Activated T-helper 1 cell treated with Interleukin-2 at 50 U/mL for 16 hours (primary cell): ENCODE results near the gene MICAL1.

Experiments used
- DNase-seq: peaks from one replicate; pipeline ENCODE4 v3.0.0-alpha.2; 2020; ENCODE audit warnings: low read depth

The MICAL1 gene, protein sequence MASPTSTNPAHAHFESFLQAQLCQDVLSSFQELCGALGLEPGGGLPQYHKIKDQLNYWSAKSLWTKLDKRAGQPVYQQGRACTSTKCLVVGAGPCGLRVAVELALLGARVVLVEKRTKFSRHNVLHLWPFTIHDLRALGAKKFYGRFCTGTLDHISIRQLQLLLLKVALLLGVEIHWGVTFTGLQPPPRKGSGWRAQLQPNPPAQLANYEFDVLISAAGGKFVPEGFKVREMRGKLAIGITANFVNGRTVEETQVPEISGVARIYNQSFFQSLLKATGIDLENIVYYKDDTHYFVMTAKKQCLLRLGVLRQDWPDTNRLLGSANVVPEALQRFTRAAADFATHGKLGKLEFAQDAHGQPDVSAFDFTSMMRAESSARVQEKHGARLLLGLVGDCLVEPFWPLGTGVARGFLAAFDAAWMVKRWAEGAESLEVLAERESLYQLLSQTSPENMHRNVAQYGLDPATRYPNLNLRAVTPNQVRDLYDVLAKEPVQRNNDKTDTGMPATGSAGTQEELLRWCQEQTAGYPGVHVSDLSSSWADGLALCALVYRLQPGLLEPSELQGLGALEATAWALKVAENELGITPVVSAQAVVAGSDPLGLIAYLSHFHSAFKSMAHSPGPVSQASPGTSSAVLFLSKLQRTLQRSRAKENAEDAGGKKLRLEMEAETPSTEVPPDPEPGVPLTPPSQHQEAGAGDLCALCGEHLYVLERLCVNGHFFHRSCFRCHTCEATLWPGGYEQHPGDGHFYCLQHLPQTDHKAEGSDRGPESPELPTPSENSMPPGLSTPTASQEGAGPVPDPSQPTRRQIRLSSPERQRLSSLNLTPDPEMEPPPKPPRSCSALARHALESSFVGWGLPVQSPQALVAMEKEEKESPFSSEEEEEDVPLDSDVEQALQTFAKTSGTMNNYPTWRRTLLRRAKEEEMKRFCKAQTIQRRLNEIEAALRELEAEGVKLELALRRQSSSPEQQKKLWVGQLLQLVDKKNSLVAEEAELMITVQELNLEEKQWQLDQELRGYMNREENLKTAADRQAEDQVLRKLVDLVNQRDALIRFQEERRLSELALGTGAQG

GRCh38 chr6:109455437-109456110 is at the start of gene MICAL1:
Gene MICAL1 (minus strand): TSS chr6:109455772. CDS start chr6:109454196, 1,576 bp downstream.
- peak; percentile 64 for DNase-seq

DNA sequence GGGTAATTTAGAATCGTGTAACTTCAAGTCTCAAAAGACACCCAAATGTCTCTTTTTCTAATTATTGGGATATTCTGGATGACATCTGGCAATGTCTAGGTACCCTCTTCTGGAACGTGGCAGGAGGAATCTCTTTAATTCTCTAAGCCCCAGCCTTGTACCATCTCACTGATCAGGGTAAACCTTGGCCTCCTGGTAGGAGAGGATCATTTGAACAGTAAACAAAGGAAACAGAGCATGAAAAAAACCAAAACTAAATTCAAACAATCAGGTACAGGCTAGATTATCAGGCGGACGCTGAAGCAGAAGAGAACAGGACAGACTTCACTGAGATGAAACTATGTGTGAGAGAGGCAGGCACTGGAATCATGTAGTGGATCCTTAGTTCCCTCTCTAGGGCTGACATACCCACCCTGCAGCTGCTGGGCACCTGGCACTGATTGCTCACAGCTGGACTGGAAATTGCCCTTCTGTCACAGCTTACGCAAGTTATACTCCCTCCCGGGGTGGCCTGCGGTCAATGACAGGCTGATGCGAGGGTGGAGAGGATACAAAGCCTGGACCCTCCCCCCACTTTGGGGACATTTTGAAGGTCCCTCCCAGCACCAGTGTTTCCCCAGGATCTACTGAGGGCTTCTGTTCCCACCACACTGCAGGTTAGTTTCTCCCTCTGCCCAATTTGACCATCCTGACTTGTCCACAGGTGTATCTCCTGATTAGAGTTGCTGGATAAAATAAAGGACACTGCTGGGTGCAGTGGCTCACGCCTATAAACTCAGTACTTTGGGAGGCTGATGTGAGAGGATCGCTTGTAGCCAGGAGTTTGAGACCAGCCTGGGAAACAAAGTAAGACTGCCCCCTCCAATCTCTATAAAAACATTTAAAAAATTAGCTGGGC is 48.0 kb upstream of the MICAL1 start:
- no peak for DNase-seq

- DNase-seq = no peak
These were observed 43.4 kb upstream of the MICAL1 start for GRCh38 chr6:109498936-109499335.

GRCh38 chr6:109498052-109498451 is 42.5 kb upstream of the MICAL1 start:
- DNase-seq = no peak

- DNase-seq = no peak
These were observed 40.6 kb upstream of the MICAL1 start for GRCh38 chr6:109496036-109496772.

DNA sequence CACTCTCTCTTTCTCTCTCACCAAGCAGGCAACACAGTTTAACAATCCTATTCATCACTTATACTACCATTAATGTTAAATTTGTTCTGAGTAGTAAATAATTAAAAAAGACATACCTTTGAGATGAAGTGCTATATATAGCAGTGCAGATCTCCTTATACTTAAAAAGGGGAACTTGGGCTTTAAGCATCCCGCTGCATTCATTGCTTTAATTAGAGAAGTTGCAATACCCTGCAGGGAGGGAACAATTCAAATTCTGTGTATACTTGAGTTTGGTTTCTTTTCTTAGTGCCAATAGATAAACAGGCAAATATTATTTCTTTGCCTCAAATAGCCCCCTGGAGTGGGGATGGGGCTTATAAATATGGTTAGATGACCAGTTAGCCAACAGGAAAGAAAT is 38.3 kb upstream of the MICAL1 start:
- no peak for DNase-seq

- DNase-seq = no peak
These were observed 35.8 kb upstream of the MICAL1 start for GRCh38 chr6:109491207-109491938.

DNA sequence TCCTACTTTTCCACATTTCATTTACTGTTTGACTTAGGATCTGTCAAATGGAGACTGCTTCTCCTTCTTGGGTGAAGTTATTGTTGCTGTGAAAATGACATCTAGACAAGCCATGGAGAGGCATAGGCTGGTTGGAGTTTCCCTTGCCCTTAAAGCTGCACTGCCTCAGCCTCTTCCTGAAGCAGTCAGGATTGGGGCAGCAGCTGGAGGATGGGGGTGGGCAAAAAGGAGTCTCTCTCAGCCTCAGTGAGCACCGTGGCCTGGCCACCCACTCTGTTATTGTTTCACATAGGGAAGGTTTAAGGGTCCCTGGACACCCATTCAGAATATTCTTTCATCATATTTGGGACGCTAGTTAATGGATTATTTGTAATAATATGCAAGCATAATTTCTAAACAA is 35.1 kb upstream of the MICAL1 start:
- no peak for DNase-seq

DNA sequence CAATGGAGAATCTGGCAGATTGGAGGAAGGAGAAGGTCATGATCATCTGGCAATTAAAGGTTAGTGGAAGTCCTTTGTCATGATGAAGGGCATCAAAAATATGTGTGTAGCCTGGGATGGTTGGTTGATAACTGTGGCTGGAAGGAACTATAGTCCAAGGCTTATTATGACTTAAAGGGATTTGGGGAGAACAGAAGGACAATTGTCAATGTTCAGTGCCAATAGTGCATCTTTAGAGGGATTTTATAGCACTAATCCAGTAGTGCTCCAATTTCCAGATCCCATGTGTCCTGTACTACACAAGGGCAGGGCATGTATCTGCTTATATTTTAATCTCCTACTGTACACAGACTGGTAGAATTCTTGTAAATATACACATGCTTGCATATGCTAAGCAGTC is 32.4 kb upstream of the MICAL1 start:
- DNase-seq = no peak

DNA sequence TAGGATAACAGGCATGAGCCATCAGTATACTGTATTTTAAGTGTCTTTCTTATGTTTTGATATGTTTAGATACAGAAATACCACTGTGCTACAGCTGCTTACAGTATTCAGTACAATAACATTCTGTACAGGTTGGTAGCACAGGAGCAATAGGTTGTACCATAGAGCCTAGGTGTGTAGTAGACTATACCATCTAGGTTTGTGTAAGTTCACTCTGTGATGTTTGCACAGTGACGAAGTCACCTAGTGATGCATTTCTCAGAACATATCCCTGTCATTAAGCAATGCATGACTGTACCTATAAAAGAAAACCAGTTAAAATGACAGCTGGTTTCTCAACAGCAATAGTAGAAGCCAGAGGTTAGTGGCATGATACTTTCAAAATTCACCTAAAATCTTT is 30.5 kb upstream of the MICAL1 start:
- DNase-seq = no peak

DNA sequence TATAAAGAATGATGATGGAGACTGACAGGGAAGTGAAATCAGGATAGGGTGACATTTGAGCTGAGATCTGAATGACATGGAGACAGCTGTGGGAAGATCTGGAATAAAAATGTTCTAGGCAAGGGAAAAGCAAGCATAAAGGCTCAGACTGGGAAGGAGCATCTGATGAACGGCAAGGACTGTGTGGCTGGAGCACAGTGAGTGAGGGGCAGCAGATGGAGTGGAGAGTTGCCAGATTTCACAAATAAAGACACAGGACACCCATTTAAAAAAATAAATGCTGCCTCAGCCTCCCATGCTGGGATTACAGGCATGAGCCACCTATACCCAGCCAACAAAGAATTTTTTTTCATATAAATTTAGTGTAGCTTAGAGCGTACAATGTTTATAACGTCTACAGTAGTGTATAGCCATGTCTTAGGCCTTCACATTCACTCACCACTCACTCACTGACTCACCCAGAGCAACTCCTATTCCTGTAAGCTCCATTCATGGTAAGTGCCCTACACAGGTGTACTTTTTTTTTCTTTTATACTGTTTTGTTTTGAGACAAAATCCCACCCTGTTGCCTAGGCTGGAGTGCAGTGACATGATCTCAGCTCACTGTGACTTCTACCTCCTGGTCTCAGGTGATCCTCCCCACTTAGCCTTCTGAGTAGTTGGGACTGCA is 29.8 kb upstream of the MICAL1 start:
- no peak for DNase-seq

GRCh38 chr6:109484122-109484521 is 28.6 kb upstream of the MICAL1 start:
- no peak for DNase-seq

GRCh38 chr6:109483735-109484057 is 28.1 kb upstream of the MICAL1 start:
- DNase-seq = no peak

DNA sequence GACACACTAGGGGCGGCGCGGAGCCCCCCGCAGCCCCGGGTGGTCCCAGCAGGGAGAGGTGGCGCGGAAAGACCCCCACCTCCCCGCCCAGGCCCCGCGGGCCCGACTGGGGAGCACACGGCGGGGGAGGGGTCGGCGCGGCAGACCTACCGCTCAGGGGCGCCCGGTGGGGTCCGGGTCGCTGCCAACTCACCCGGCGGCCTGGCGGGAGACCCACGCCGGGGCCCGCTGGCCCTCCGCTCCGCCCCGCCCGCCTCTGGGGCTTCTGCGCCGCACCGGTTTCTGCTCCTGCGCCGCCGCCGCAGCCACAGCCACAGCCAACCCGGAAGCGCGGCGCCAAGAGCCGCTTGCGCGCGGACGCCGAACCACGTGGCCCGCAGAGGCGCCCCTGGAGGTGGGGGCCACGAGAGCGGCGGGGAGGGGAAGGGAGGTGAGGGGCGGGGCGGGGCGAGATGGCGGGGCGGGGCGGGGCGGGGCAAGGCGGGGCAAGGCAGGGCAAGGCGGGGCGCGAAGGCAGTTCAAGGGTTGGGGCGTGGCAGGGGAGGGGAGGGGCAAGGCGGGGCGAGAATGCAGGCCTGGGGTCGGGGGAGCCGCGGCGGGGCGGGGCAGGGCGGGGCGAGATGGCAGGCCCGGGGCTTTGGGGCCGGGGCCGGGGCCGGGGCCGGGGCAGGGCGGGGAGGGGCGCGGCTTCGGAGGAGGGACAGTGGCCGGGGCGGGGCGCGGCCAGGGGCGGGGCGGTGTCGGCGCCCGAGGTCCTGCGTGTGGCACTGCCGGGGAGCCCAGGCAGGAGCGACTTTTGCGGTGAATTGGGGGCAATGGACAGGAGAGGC is 27.5 kb upstream of the MICAL1 start, which contains the start of gene ZBTB24:
ZBTB24 (minus strand) TSS at position 315 of the 830 bp plus-strand sequence. CDS start 1,193 bp downstream, outside the sequence.
- peak; percentile 88 for DNase-seq

DNA sequence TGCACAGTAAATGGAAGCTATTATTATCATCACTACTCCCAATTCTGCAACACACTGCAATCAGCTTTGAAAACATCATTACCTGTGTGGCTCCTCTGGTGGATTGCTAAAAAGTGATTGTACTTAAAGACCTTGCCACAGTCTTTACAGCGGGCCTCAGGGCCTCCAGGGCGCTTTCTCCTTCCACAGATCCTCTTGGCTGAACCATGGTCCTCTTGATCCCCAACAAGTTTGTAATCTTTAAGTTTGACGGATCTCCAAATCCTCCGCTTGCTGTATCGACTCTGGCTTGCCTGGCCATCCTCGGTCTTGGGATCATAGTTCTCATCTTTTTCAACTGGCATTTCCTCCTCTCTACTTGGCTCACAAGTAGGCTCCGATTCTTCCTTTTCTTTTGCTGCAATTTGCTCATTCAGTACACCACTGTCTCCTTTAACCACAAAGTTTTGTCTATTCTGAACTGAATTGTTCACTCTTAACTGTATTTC is 25.5 kb upstream of the MICAL1 start:
- DNase-seq = no peak

DNA sequence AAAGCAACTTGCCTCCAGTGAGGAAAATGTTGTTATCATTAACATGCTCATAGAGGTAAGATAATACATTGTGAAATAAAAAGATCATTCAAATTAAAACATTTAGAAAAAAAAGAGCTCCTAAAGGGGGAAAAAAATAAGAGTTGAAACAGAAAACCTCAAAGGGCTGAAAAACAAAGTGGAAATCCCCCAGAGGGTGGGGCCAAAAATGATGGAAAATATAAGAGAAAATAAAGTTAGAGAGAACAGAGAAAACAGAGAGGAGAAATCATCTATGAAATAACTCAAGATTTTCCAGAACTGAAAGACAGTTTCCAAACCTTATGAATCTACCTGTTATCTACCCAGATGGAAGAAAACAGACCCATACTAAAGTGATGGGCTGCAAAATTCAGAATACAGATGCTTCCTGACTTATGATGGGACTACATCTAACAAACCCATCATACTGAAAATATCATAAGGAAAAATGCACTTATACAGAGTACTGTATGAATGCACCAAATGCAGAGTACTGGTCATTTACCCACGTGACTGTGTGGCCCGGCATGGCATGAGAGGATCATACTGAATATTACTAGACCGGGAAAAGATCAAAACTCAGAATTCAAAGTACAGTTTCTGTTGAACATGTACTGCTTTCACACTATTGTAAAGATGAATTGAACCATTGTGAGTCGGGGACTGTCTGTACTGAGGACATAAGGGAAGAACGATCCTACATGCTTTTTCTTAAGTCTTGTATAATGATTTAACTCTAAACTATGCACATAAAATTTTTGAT is 23.5 kb upstream of the MICAL1 start:
- no peak for DNase-seq

GRCh38 chr6:109478222-109478805 is 22.7 kb upstream of the MICAL1 start:
- no peak for DNase-seq
